Lung (tissue), 12 donors: ENCODE data around the gene TRIM52. TPM values are rescaled to one million over a fixed set of nuclear protein-coding genes. Genes with fewer than 3 reads are reported as not detected.

Source experiments
- ATAC-seq: fragments of 200-7000 bp; cut with Tn5 transposase; one replicate; pipeline ENCODE4 v1.9.1; 2020; ENCODE audit warnings: moderate number of reproducible peaks; ENCODE audit not compliant: insufficient read depth, low FRiP score
- DNase-seq, 3 donors: peaks; one replicate each; pipeline ENCODE4 v3.0.0-alpha.2; 2013 to 2017
- H3K27ac ChIP-seq, 2 donors: one replicate each; pipeline ENCODE4 v1.5.1; 2013; ENCODE audit warnings: mild to moderate bottlenecking in 2 of 2, moderate library complexity in 2 of 2, control low read depth in 1 of 2, inconsistent platforms in 1 of 2, low read depth in 1 of 2, low read length in 1 of 2
- H3K27me3 ChIP-seq, 3 donors: one replicate each; pipeline ENCODE4 v1.5.1; 2013; ENCODE audit warnings: low read length in 2 of 3; ENCODE audit not compliant: control insufficient read depth in 3 of 3, insufficient read depth in 3 of 3
- H3K36me3 ChIP-seq, 4 donors: one replicate each; pipeline ENCODE4 v1.5.1; 2013; ENCODE audit warnings: low read length in 4 of 4, mild to moderate bottlenecking in 1 of 4, moderate library complexity in 1 of 4; ENCODE audit not compliant: control insufficient read depth in 4 of 4, insufficient read depth in 4 of 4
- H3K4me1 ChIP-seq, 5 donors: one replicate each; pipeline ENCODE4 v1.5.1; 2013; ENCODE audit warnings: low read length in 5 of 5, mild to moderate bottlenecking in 2 of 5, moderate library complexity in 1 of 5; ENCODE audit not compliant: control insufficient read depth in 5 of 5, insufficient read depth in 5 of 5
- H3K4me3 ChIP-seq: one replicate; pipeline ENCODE4 v1.5.1; 2013; ENCODE audit warnings: mild to moderate bottlenecking, control low read depth, moderate library complexity
- H3K9ac ChIP-seq, 2 donors: one replicate each; pipeline ENCODE4 v1.5.1; 2013; ENCODE audit warnings: low read length in 2 of 2, control low read depth in 1 of 2; ENCODE audit not compliant: insufficient read depth in 1 of 2
- H3K9me3 ChIP-seq, 4 donors: one replicate each; pipeline ENCODE4 v1.5.1; 2013; ENCODE audit warnings: low read length in 3 of 4, mild to moderate bottlenecking in 1 of 4, moderate library complexity in 1 of 4; ENCODE audit not compliant: control insufficient read depth in 4 of 4, insufficient read depth in 3 of 4
- WGBS, 2 donors: extraction: QIAGEN DNeasy Blood & Tissue Kit; methylation state at CpG; one replicate each; pipeline ENCODE4 v1.1.7; 2013; 5-methylcytosine and 5-hydroxymethylcytosine counted together
- polyA plus RNA-seq, 2 donors: library from polyadenylated mRNA; stranded (reverse); fragments of 200-250 nt; gene quantifications; one replicate each; pipeline ENCODE4 v1.2.1, GENCODE V29; 2013
- total RNA-seq, 2 donors: library from RNA; depleted of rRNA in 1 of 2; stranded (reverse); fragments of >200 nt in 1 of 2; gene quantifications; one replicate each; pipeline ENCODE4 v1.2.1, GENCODE V29; 2014 to 2021
- TF ChIP-seq, protein P1 (sequence below): IDR thresholded peaks from 2 replicates; pipeline ENCODE4 v1.5.1; 2012; ENCODE audit warnings: mild to moderate bottlenecking; ENCODE audit errors: control extremely low read depth, extremely low read depth
- donor health status: control.
- donor health status: control.
- donor health status: Bipolar disorder and iron deficiency.
- donor health status: healthy.
- donor health status: DM: yes; HTN: yes; CAD: no.

Gene TRIM52
- total and polyA plus RNA-seq, 4 donors, result 6.5 to 19.3 (median 13.8) TPM

DNA sequence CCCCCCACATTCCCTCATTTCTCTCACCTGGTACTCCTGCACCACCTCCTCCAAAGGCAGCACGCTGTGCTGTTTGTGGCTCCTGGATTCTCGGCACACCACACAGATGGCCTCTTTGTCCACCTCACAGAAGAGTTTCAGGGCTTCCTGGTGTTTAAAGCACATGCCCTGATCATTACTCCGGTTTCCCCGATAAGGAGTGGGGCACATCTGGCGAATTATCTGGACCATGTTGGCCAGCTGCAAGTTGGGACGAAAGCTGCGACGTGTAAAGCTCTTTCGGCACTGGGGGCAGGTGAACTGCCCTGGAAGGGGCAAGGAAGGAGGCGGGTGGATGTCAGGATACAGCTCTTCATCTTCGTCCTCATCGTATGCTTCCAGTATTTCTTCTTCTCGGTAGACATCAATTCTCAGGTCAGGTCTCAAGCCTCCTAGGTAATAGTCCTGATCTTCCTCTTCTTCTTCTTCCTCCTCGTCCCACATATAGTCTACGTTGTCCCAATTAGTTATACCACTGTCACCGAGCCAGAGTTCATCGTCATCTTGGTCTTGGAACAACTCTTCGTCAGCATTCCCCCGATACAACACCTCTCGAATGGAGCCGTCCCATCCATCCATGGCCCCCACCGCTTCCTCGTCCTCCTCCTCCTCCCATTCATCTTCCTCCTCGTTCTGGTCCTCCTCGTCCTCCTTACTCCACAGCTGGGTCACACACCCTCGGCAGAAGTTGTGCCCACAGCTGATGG, 796 bp downstream of the TRIM52 start:
- DNase-seq (no peak), ATAC-seq (no peak)
- WGBS, 2 donors, result 2 to 4% methylated on average over 26 of the region's 26 CpGs
- H3K4me1 ChIP-seq, result peaks cover 0 to 28% (median 16%) of the 10 kb centered on the region in 5 donors
- H3K9ac ChIP-seq, result peak overlapping the region; percentile 75 to 93
- H3K27ac ChIP-seq, result peak overlapping the region; percentile 94 to 100
- H3K4me3 ChIP-seq, result peak overlapping the region; percentile 99
- no peaks in the 10 kb centered on the region for H3K9me3 ChIP-seq
- TF ChIP-seq, protein P1, sequence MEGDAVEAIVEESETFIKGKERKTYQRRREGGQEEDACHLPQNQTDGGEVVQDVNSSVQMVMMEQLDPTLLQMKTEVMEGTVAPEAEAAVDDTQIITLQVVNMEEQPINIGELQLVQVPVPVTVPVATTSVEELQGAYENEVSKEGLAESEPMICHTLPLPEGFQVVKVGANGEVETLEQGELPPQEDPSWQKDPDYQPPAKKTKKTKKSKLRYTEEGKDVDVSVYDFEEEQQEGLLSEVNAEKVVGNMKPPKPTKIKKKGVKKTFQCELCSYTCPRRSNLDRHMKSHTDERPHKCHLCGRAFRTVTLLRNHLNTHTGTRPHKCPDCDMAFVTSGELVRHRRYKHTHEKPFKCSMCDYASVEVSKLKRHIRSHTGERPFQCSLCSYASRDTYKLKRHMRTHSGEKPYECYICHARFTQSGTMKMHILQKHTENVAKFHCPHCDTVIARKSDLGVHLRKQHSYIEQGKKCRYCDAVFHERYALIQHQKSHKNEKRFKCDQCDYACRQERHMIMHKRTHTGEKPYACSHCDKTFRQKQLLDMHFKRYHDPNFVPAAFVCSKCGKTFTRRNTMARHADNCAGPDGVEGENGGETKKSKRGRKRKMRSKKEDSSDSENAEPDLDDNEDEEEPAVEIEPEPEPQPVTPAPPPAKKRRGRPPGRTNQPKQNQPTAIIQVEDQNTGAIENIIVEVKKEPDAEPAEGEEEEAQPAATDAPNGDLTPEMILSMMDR, result no peak
- H3K27me3 ChIP-seq, result no peaks in the 10 kb centered on the region
- peaks cover 0 to 12% (median 6%) of the 10 kb centered on the region in 4 donors for H3K36me3 ChIP-seq

DNA sequence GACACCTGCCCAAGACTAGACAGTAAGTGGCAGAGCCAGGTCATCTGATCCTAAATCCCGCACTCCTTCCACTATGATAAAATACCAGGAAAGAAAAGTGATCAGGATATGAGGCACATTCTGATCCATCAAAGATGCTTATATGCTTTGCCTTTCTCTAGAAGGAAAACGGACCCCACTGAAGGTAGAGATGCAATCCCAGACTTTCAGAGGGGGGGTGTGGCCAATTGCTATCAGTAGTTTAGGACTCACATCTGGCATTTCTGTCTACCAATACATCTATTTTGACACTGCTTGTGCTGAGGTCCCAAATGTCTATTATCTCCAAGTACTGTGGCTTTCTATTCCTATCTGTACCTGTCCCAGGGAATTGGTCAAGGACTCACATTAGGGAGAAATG, 1.7 kb downstream of the TRIM52 start:
- H3K4me1 ChIP-seq, result peaks cover 0 to 28% (median 16%) of the 10 kb centered on the region in 5 donors
- H3K36me3 ChIP-seq, result peaks cover under 1 to 18% (median 6%) of the 10 kb centered on the region in 4 donors
- peak overlapping the region; percentile 75 to 93 for H3K9ac ChIP-seq
- TF ChIP-seq, protein P1, result no peak
- 36 to 60% methylated on average over 2 of the region's 2 CpGs for WGBS, 2 donors
- H3K27ac ChIP-seq, result no peak overlapping the region
- no peak for ATAC-seq
- H3K4me3 ChIP-seq, result peak overlapping the region; percentile 99
- H3K9me3 ChIP-seq, result no peaks in the 10 kb centered on the region
- no peaks in the 10 kb centered on the region for H3K27me3 ChIP-seq
- no peak for DNase-seq

DNA sequence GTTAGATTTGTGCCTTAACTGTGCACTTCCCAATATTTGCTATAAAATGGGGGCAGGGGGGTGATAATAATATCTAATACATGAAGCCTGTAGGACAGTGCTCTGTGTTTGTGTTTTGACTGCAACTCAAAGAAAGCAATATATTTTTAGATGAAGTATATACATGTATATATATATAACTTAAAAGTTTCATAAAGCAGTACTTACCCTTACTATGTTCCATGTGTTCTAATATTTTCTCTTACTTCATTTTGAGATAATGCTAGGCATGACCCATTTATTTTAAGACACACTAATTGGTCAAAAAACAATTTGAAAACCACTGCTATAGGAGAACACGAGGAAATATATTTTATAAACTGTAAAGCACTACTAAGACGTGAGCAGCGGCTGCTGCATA, 2.4 kb downstream of the TRIM52 start:
- no peak for ATAC-seq

More for the DNA sequence above, 2.4 kb downstream of the TRIM52 start:
- Histone ChIP-seq H3K27me3 (no peaks in the 10 kb centered on the region), H3K4me1 (peaks cover 0 to 28% (median 16%) of the 10 kb centered on the region in 5 donors), H3K9ac (peak overlapping the region in 1 of 2 donors; percentile 93), H3K27ac (no peak overlapping the region), H3K36me3 (peaks cover 2 to 15% (median 3%) of the 10 kb centered on the region in 4 donors), H3K4me3 (no peak overlapping the region), H3K9me3 (no peaks in the 10 kb centered on the region)
- TF ChIP-seq, protein P1, result no peak
- WGBS, 2 donors, result 63 to 82% methylated on average over 3 of the region's 3 CpGs
- no peak for DNase-seq
